ENCODE results near the gene IFT74. TPM values are rescaled to one million over a fixed set of nuclear protein-coding genes. Genes with fewer than 3 reads are reported as not detected.

The IFT74 gene
- 11.8 and 13.2 TPM in 2 replicates for total RNA-seq (2011; cell fraction: chromatin; rRNA removed; ENCODE audit: low replicate concordance)
- total RNA-seq (2011; cell fraction: nucleolus; rRNA removed) = 5.3 and 6.6 TPM in 2 replicates
- total RNA-seq (2011; cell fraction: nucleoplasm; rRNA removed) = 6.5 and 12.4 TPM in 2 replicates
- total RNA-seq (2014; rRNA removed) = 6.1 and 8.2 TPM in 2 replicates
- total RNA-seq (2014; rRNA removed; fragmentation: Illumina TruSeq; extraction: Trizol) = 12.7 and 14.7 TPM in 2 replicates
- total RNA-seq (2015; rRNA removed; fragmentation: Illumina TruSeq; extraction: Trizol) = 10.8 and 13.2 TPM in 2 replicates
- 8.5 and 9.3 TPM in 2 replicates for total RNA-seq (2021)
- 6.5 and 11.1 TPM in 2 replicates for polyA plus RNA-seq (2011; rRNA removed)
- 3.4 and 5.4 TPM in 2 replicates for polyA plus RNA-seq (2011; cell fraction: cytosol; rRNA removed)
- 4.5 and 4.8 TPM in 2 replicates for polyA plus RNA-seq (2011; cell fraction: nucleus; rRNA removed)
- polyA plus RNA-seq (2012) = 7.4 and 9.1 TPM in 2 replicates
- polyA plus RNA-seq (2014; fragmentation: Illumina TruSeq; extraction: Trizol) = 9.3 and 11.9 TPM in 2 replicates
- 1 to 10 TPM; 7.9 to 8.4 TPM for polyA plus RNA-seq (2014; fragmentation: Nextera tagmentation; extraction: Ambion mirVana)
- 8.6 and 8.7 TPM in 2 replicates for polyA plus RNA-seq (2014; rRNA removed)
- 7.5 and 11.0 TPM in 2 replicates for polyA minus RNA-seq (2011; rRNA and poly(A)+ RNA removed)
- polyA minus RNA-seq (2011; cell fraction: cytosol; rRNA and poly(A)+ RNA removed) = 4.1 and 6.0 TPM in 2 replicates
- 8.2 and 9.4 TPM in 2 replicates for polyA minus RNA-seq (2011; cell fraction: nucleus; rRNA and poly(A)+ RNA removed)
- Bru-seq, nascent RNA = percentile 50 among the genes with signal in this experiment
- percentile 54 among the genes with signal in this experiment for BruChase-seq, experiment 1, labeled RNA remaining after a 2-hour chase
- BruChase-seq, experiment 2, labeled RNA remaining after a 6-hour chase = percentile 55 among the genes with signal in this experiment
- long read RNA-seq, experiment 1, transcript IFT74-201 (20 exons, 2,160 nt) = major isoform, 12 of 22 reads
- long read RNA-seq, experiment 1, partial matches to known transcripts = 1 of 22 reads
- long read RNA-seq, experiment 1, other reads (novel, unspliced or antisense) = 8 of 22 reads
- long read RNA-seq, experiment 2, partial matches to known transcripts = 3 of 7 reads
- long read RNA-seq, experiment 2, other reads (novel, unspliced or antisense) = 1 of 7 reads
- long read RNA-seq, experiment 3, partial matches to known transcripts = 6 of 8 reads
- long read RNA-seq, experiment 3, other reads (novel, unspliced or antisense) = 0 of 8 reads

DNA sequence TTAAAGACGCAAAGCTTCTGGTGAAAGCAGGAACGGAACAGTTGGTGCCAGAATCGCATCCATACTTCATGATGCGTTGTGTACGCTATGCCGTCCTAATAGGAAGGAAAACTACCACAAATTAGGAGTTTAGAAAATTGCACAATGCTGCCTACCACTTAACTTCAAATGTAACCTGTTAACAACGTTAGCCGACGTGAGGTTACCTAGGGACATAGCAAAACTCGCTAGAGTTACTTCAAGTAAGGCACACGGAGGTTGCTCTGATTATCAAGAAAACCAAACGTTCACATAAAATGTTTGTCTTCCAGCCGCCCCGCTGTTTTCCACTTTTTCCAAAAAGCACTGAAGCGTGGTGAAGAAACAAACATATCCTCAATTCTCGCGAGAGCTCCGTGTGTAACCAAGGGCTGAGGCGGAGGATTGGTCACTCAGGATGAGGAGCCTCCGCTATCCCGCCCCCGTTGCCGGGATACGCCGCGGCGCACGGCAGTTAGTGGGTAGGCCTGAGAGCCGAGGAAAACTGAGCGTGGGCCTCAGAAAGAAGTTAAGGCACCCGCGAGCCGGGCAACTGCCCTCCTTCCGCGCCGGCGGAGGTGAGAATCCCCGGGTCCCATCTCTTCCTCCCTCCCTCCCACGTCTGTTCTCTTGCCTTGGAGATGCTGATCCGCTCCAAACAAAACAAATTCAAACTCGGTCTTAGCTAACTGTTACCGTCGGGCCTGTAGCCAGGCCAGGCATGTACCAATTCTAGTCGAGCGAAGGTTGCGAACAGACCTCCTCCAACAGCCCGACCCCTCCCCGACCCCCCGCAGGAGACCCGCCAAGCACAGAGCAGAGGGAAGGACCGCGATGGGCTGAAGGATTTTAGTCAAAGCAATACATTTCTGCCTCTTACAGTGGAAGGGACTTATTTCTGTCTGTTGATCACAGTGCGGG, at the start of gene IFT74:
Gene IFT74, plus strand, starts transcription at position 492 of the 939 bp plus-strand sequence. CDS start 5,556 bp downstream, outside the sequence.
- CTCF ChIA-PET (ENCODE audit: low intra/inter-chr PET ratio) = no interaction called here
- Histone ChIP-seq H3K36me3 (ENCODE audit: control insufficient read depth, insufficient read depth, low read length) (no peaks in the 10 kb centered on the region), H3K9me3 (replicated peaks; ENCODE audit: control insufficient read depth, insufficient read depth, low read depth, low read length) (no peaks in the 10 kb centered on the region), H3K27me3 (ENCODE audit: control insufficient read depth in 2 of 2, insufficient read depth in 2 of 2, low read length in 2 of 2) (no peaks in the 10 kb centered on the region), H3K4me3 (peak within 1 kb of the TSS; percentile 49), H3K27ac (ENCODE audit: extremely low read depth, low read depth, low read length) (peak within 1 kb of the TSS; percentile 96), H3K4me2 (ENCODE audit: insufficient read depth, low read length) (peak within 1 kb of the TSS; percentile 87), H3K79me2 (ENCODE audit: control insufficient read depth, insufficient read depth, low read length) (peaks cover 17% of the 10 kb centered on the region), H4K20me1 (replicated peaks; ENCODE audit: control insufficient read depth, insufficient read depth, low read length) (no peaks in the 10 kb centered on the region), H3K9me1 (ENCODE audit: control insufficient read depth, insufficient read depth, low read length) (no peaks in the 10 kb centered on the region), H2AFZ (ENCODE audit: low read depth, low read length) (peak within 1 kb of the TSS; percentile 71), H3K9ac (ENCODE audit: insufficient read depth in 1 of 2, low read depth in 2 of 2, low read length in 2 of 2) (peak within 1 kb of the TSS; percentile 88 to 90), H3K4me1 (replicated peaks in 1 of 2; ENCODE audit: control insufficient read depth in 2 of 2, insufficient read depth in 2 of 2, low read length in 2 of 2) (no peaks in the 10 kb centered on the region; a peak in 2 of 5 replicates)
- peak; percentile 91 for ATAC-seq
- POLR2A ChIA-PET = interaction anchor here (0.6 to 1.7 kb wide), 6 partner anchors 9 to 67 kb away, joined by 3 to 8 read pairs (median 6); partner anchors contain the start of genes CAAP1 and PLAA
- DNase-seq (ENCODE audit: extremely low read depth in 1 of 4, low spot score in 3 of 4) = peak; percentile 73 to 90 (median 82)
- peak; percentile 86 for FAIRE-seq
- intact Hi-C loops (cut with micrococcal nuclease) (loop anchor here (10.0 kb wide), 1 partner anchor 61 kb away; the partner anchor contains the start of gene CAAP1), in situ Hi-C loops (cut with MboI) (no loop called here)
- WGBS (ENCODE audit: insufficient coverage, low coverage, missing lambda C conversion rate) = 2% methylated on average over 13 of the region's 53 CpGs
- BruUV-seq (replicated peaks) = TSS peak; percentile 81
- TF ChIP-seq LCOR (CRISPR knock-in tag; IDR thresholded peaks at IDR 0.05) = no peak
- no peak for TF ChIP-seq FOSL1 (tag; conservative IDR thresholded peaks at IDR 0.05)
- TF ChIP-seq, protein P1, sequence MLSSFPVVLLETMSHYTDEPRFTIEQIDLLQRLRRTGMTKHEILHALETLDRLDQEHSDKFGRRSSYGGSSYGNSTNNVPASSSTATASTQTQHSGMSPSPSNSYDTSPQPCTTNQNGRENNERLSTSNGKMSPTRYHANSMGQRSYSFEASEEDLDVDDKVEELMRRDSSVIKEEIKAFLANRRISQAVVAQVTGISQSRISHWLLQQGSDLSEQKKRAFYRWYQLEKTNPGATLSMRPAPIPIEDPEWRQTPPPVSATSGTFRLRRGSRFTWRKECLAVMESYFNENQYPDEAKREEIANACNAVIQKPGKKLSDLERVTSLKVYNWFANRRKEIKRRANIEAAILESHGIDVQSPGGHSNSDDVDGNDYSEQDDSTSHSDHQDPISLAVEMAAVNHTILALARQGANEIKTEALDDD (IDR thresholded peaks at IDR 0.05) = peak; percentile 50; the same call in 1 of the 2 replicates
- TF ChIP-seq MXI1 (IDR thresholded peaks at IDR 0.05; ENCODE audit: low read depth, low read length) = peak; percentile 44; the same call in 1 of the 2 replicates
- no peak for TF ChIP-seq NFIC (IDR thresholded peaks at IDR 0.05)
- peak; percentile 22 for TF ChIP-seq TAF1 (IDR thresholded peaks at IDR 0.05; ENCODE audit: control insufficient read depth, extremely low read depth, insufficient read depth, low read length, severe bottlenecking)
- no peak for TF ChIP-seq FOXJ3 (CRISPR knock-in tag; IDR thresholded peaks at IDR 0.05)
- peak; percentile 90 for TF ChIP-seq ZFX (CRISPR knock-in tag; IDR thresholded peaks at IDR 0.05)
- TF ChIP-seq CEBPB (tag; IDR thresholded peaks at IDR 0.05) = peak; percentile 88
- TF ChIP-seq CBX2 (IDR thresholded peaks at IDR 0.05; ENCODE audit: insufficient read depth, low read length, poor library complexity, severe bottlenecking) = no peak
- TF ChIP-seq, protein P2, sequence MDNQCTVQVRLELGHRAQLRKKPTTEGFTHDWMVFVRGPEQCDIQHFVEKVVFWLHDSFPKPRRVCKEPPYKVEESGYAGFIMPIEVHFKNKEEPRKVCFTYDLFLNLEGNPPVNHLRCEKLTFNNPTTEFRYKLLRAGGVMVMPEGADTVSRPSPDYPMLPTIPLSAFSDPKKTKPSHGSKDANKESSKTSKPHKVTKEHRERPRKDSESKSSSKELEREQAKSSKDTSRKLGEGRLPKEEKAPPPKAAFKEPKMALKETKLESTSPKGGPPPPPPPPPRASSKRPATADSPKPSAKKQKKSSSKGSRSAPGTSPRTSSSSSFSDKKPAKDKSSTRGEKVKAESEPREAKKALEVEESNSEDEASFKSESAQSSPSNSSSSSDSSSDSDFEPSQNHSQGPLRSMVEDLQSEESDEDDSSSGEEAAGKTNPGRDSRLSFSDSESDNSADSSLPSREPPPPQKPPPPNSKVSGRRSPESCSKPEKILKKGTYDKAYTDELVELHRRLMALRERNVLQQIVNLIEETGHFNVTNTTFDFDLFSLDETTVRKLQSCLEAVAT (IDR thresholded peaks at IDR 0.05) = 0 out of 4 replicates have a peak, but pooled peaks of 1 of the 2 experiments have one; percentile 17
- TF ChIP-seq POLR3G (IDR thresholded peaks at IDR 0.05; ENCODE audit: extremely low read depth, insufficient read length, insufficient replicate concordance) = no peak
- no peak for TF ChIP-seq ASH1L (IDR thresholded peaks at IDR 0.05; ENCODE audit: borderline replicate concordance, low read depth, partially characterized antibody)
